H1 (cell line): ENCODE results near the gene TAF3. TPM values are rescaled to one million over a fixed set of nuclear protein-coding genes. Genes with fewer than 3 reads are reported as not detected.

Experiments
- CTCF ChIA-PET: fragments of 300-600 bp; sonication (Branson Sonifier 250); formaldehyde crosslinking; loops from one replicate; lab custom pipeline; 2021; ENCODE audit not compliant: partially characterized antibody; lab: Charles Lee
- POLR2A ChIA-PET: fragments of 300-600 bp; sonication (Branson Sonifier 250); formaldehyde crosslinking; loops from one replicate; lab custom pipeline; 2021; ENCODE audit warnings: inconsistent platforms; ENCODE audit not compliant: partially characterized antibody; lab: Charles Lee
- DNase-seq, 2 experiments: peaks; one replicate each; pipeline versions ENCODE4 v3.0.0 to v3.0.0-alpha.2; 2010 to 2022; ENCODE audit warnings: low spot score in 2 of 2, low read depth in 1 of 2, mixed read lengths in 1 of 2
- FAIRE-seq: peaks from 2 replicates; lab custom pipeline; 2011; peaks lifted over from hg19 to GRCh38; lab: Jason Lieb, UNC
- H2AFZ ChIP-seq: 2 replicates; pipeline ENCODE4 v1.8.1; 2012; ENCODE audit warnings: low read length, inconsistent platforms
- H2AK5ac ChIP-seq: 2 replicates; pipeline ENCODE4 v1.6.1; 2013; ENCODE audit warnings: low read depth, low read length
- H2BK120ac ChIP-seq: replicated peaks from 2 replicates; pipeline ENCODE3; 2013; ENCODE audit warnings: low read depth, low read length, inconsistent platforms
- H2BK12ac ChIP-seq: 2 replicates; pipeline ENCODE4 v1.6.1; 2013; ENCODE audit warnings: low read depth, low read length
- H2BK15ac ChIP-seq: 2 replicates; pipeline ENCODE4 v1.6.1; 2013; ENCODE audit warnings: low read length
- H2BK20ac ChIP-seq: 2 replicates; pipeline ENCODE4 v1.6.1; 2013; ENCODE audit warnings: low read length
- H2BK5ac ChIP-seq: 2 replicates; pipeline ENCODE4 v1.6.1; 2013; ENCODE audit warnings: low read depth, low read length
- H3K14ac ChIP-seq: 2 replicates; pipeline ENCODE4 v1.6.1; 2013; ENCODE audit warnings: inconsistent platforms; ENCODE audit not compliant: insufficient read length
- H3K18ac ChIP-seq: 2 replicates; pipeline ENCODE4 v1.6.1; 2013; ENCODE audit warnings: low read length; ENCODE audit errors: extremely low read depth
- H3K23ac ChIP-seq: 2 replicates; pipeline ENCODE4 v1.6.1; 2013; ENCODE audit warnings: inconsistent platforms; ENCODE audit not compliant: insufficient read length
- H3K23me2 ChIP-seq: 2 replicates; pipeline ENCODE4 v1.6.1; 2013; ENCODE audit warnings: low read depth, low read length
- H3K27ac ChIP-seq: 2 replicates; pipeline ENCODE4 v1.6.1; 2011; ENCODE audit warnings: low read depth, low read length, inconsistent platforms
- H3K27me3 ChIP-seq, 4 experiments: replicated peaks in 1 of 4; 1 replicate in 1 of 4; 2 replicates in 3 of 4; pipeline versions ENCODE4 v1.6.1 to v1.8.1; 2011 to 2013; ENCODE audit warnings: low read length in 3 of 4, mild to moderate bottlenecking in 3 of 4, inconsistent platforms in 2 of 4, mixed read lengths in 2 of 4, moderate library complexity in 1 of 4; ENCODE audit not compliant: control insufficient read depth in 3 of 4, insufficient read depth in 3 of 4; ENCODE audit errors: extremely low read depth in 1 of 4
- H3K36me3 ChIP-seq, 4 experiments: 2 replicates each; pipeline versions ENCODE4 v1.6.1 to v1.8.1; 2011 to 2013; ENCODE audit warnings: mild to moderate bottlenecking in 4 of 4, low read length in 3 of 4, moderate library complexity in 2 of 4, control low read depth in 1 of 4, inconsistent platforms in 1 of 4; ENCODE audit not compliant: insufficient read depth in 4 of 4, control insufficient read depth in 2 of 4
- H3K4ac ChIP-seq: replicated peaks from 2 replicates; pipeline ENCODE3; 2013; ENCODE audit warnings: low read length, low read depth, mixed read lengths, inconsistent platforms; ENCODE audit not compliant: insufficient read length
- H3K4me1 ChIP-seq, 4 experiments: replicated peaks in 1 of 4; 1 replicate in 1 of 4; 2 replicates in 3 of 4; pipeline versions ENCODE4 v1.6.1 to v1.8.1; 2011 to 2013; ENCODE audit warnings: low read length in 3 of 4, inconsistent platforms in 2 of 4, mixed read lengths in 1 of 4; ENCODE audit not compliant: insufficient read depth in 4 of 4, control insufficient read depth in 3 of 4
- H3K4me2 ChIP-seq, 2 experiments: 2 replicates each; pipeline versions ENCODE4 v1.6.1 to v1.8.1; 2011 to 2013; ENCODE audit warnings: low read depth in 2 of 2, low read length in 2 of 2, control low read depth in 1 of 2, inconsistent platforms in 1 of 2, mild to moderate bottlenecking in 1 of 2; ENCODE audit not compliant: insufficient read depth in 1 of 2
- H3K4me3 ChIP-seq, 4 experiments: fragments of 200-600, 300-600 bp in 1 of 4; sonication (generic), shearing (Covaris generic), sonication (Bioruptor Twin) in 1 of 4; 2 replicates each; pipeline versions ENCODE4 v1.5.1 to v1.8.1; 2011 to 2016; ENCODE audit warnings: low read length in 4 of 4, low read depth in 3 of 4, control low read depth in 2 of 4, inconsistent platforms in 2 of 4, mild to moderate bottlenecking in 2 of 4, mixed read lengths in 1 of 4, moderate library complexity in 1 of 4; ENCODE audit not compliant: insufficient read depth in 2 of 4; ENCODE audit errors: extremely low read depth in 1 of 4
- H3K56ac ChIP-seq: replicated peaks from 2 replicates; pipeline ENCODE3; 2013; ENCODE audit warnings: low read depth, mild to moderate bottlenecking, mixed read lengths, low read length, inconsistent platforms; ENCODE audit not compliant: insufficient read length
- H3K79me1 ChIP-seq: 2 replicates; pipeline ENCODE4 v1.6.1; 2013; ENCODE audit warnings: low read depth, low read length, control low read depth
- H3K79me2 ChIP-seq, 2 experiments: 2 replicates each; pipeline versions ENCODE4 v1.6.1 to v1.8.1; 2012 to 2013; ENCODE audit warnings: low read length in 2 of 2, mild to moderate bottlenecking in 2 of 2, inconsistent platforms in 1 of 2; ENCODE audit not compliant: insufficient read depth in 2 of 2, control insufficient read depth in 1 of 2
- H3K9ac ChIP-seq, 4 experiments: replicated peaks in 1 of 4; 1 replicate in 1 of 4; 2 replicates in 3 of 4; pipeline versions ENCODE4 v1.6.1 to v1.8.1; 2011 to 2013; ENCODE audit warnings: low read depth in 3 of 4, low read length in 3 of 4, control low read depth in 2 of 4, mild to moderate bottlenecking in 2 of 4, moderate library complexity in 2 of 4, inconsistent platforms in 1 of 4; ENCODE audit errors: extremely low read depth in 1 of 4
- H3K9me3 ChIP-seq, 2 experiments: 2 replicates each; pipeline versions ENCODE4 v1.6.1 to v1.8.1; 2012 to 2013; ENCODE audit warnings: mild to moderate bottlenecking in 2 of 2, moderate library complexity in 2 of 2, control low read depth in 1 of 2, inconsistent platforms in 1 of 2, low read depth in 1 of 2, low read length in 1 of 2, mixed read lengths in 1 of 2; ENCODE audit not compliant: insufficient read depth in 2 of 2
- H4K20me1 ChIP-seq, 2 experiments: replicated peaks in 1 of 2; 2 replicates each; pipeline versions ENCODE3 to v1.8.1; 2011 to 2013; ENCODE audit warnings: inconsistent platforms in 2 of 2, low read length in 2 of 2, mild to moderate bottlenecking in 1 of 2; ENCODE audit not compliant: insufficient read depth in 2 of 2, control insufficient read depth in 1 of 2
- H4K5ac ChIP-seq: 2 replicates; pipeline ENCODE4 v1.6.1; 2013; ENCODE audit warnings: low read length, low read depth, mixed read lengths, inconsistent platforms; ENCODE audit not compliant: insufficient read length
- H4K8ac ChIP-seq: 2 replicates; pipeline ENCODE4 v1.8.0; 2013; ENCODE audit warnings: mild to moderate bottlenecking, moderate library complexity, low read length, inconsistent platforms; ENCODE audit not compliant: insufficient read depth; ENCODE audit errors: extremely low read depth
- H4K91ac ChIP-seq: replicated peaks from 2 replicates; pipeline ENCODE3; 2013; ENCODE audit warnings: low read length, mixed read lengths, inconsistent platforms; ENCODE audit not compliant: insufficient read length
- BCL11A ChIP-seq, 2 experiments: IDR thresholded peaks; one replicate each; pipeline ENCODE4 v1.6.1; 2011; ENCODE audit warnings: low read depth in 2 of 2, low read length in 2 of 2, mild to moderate bottlenecking in 2 of 2
- CEBPB ChIP-seq: IDR thresholded peaks from 2 replicates; pipeline ENCODE4 v1.6.1; 2012; ENCODE audit warnings: low read depth, low read length
- CTBP2 ChIP-seq: IDR thresholded peaks from 2 replicates; pipeline ENCODE4 v1.7.0; 2011; ENCODE audit warnings: borderline replicate concordance, mild to moderate bottlenecking, moderate library complexity, mixed read lengths, low read length; ENCODE audit not compliant: insufficient read depth, insufficient read length
- EGR1 ChIP-seq: IDR thresholded peaks from 2 replicates; pipeline ENCODE4 v1.6.1; 2011; ENCODE audit warnings: low read depth, low read length, borderline replicate concordance
- EP300 ChIP-seq, 2 experiments: IDR thresholded peaks; 1 replicate in 1 of 2; 2 replicates in 1 of 2; pipeline ENCODE4 v1.6.1; 2011 to 2012; ENCODE audit warnings: low read depth in 2 of 2, low read length in 2 of 2, mild to moderate bottlenecking in 2 of 2, borderline replicate concordance in 1 of 2, inconsistent platforms in 1 of 2, moderate library complexity in 1 of 2
- KDM4A ChIP-seq: IDR thresholded peaks from one replicate; pipeline ENCODE4 v1.7.1; 2012; ENCODE audit warnings: low read depth, mild to moderate bottlenecking, moderate library complexity, low read length, inconsistent platforms; ENCODE audit not compliant: severe bottlenecking
- KDM5A ChIP-seq: fragments of 200-600 bp; IDR thresholded peaks from 2 replicates; pipeline ENCODE4 v1.7.1; 2012; ENCODE audit warnings: mild to moderate bottlenecking, low read length, inconsistent platforms, mixed read lengths
- RBBP5 ChIP-seq: IDR thresholded peaks from 2 replicates; pipeline ENCODE4 v1.7.1; 2012; ENCODE audit warnings: low read depth, mild to moderate bottlenecking, inconsistent platforms, low read length, moderate library complexity, borderline replicate concordance
- RFX5 ChIP-seq: IDR thresholded peaks from 2 replicates; pipeline ENCODE4 v1.6.1; 2011; ENCODE audit warnings: low read depth, low read length, improper control_type of control experiment, borderline replicate concordance
- RNF2 ChIP-seq: fragments of 200-900, 300-1000 bp; sonication (generic); IDR thresholded peaks from 2 replicates; pipeline ENCODE4 v1.7.1; 2016; ENCODE audit warnings: borderline replicate concordance, low read depth, mild to moderate bottlenecking, antibody characterized with exemption, low read length; ENCODE audit not compliant: poor library complexity, severe bottlenecking; ENCODE audit errors: missing control alignments
- WGBS, 2 experiments: shearing (Covaris generic) in 1 of 2; methylation state at CpG; one replicate each; pipeline versions ENCODE4 v1.1.6 to v1.1.7; 2013 to 2015; ENCODE audit warnings: low lambda C conversion rate in 2 of 2, mixed read lengths in 2 of 2, inconsistent platforms in 1 of 2, low coverage in 1 of 2, missing lambda C conversion rate in 1 of 2; ENCODE audit not compliant: insufficient replicate concordance in 2 of 2, insufficient coverage in 1 of 2, insufficient read length in 1 of 2; ENCODE audit errors: extremely low coverage in 1 of 2, missing lambda C conversion rate in 1 of 2; 5-methylcytosine and 5-hydroxymethylcytosine counted together
- polyA plus RNA-seq, 7 experiments: library from polyadenylated mRNA; depleted of rRNA in 3 of 7; stranded (reverse) in 5 of 7; unstranded in 2 of 7; fragments of >200 nt in 5 of 7; fragments of 200-250 nt in 2 of 7; gene quantifications; 1 replicate in 5 of 7; 2 replicates in 1 of 7; 4 replicates in 1 of 7; pipeline versions ENCODE4 v1.2.1 to v1.2.3, GENCODE V29; 2011 to 2013; ENCODE audit warnings: missing spikeins in 2 of 7, mixed read lengths in 2 of 7
- total RNA-seq: library from RNA; stranded (reverse); fragmentation: NEBNext Ultra II Directional; extraction: Animal tissue kit (Norgen Biotek cat#: 25700); gene quantifications from 2 replicates; pipeline ENCODE4 v1.2.1, GENCODE V29; 2021
- TF ChIP-seq, protein P1 (sequence below): IDR thresholded peaks from 2 replicates; pipeline ENCODE4 v1.6.1; 2012; ENCODE audit warnings: inconsistent platforms

The TAF3 gene
- total and polyA plus RNA-seq, 2 of the 8 experiments (the other 6 are each of a cell fraction or from before 2014, with no cell fraction given): 1.5 to 11.2 TPM

DNA sequence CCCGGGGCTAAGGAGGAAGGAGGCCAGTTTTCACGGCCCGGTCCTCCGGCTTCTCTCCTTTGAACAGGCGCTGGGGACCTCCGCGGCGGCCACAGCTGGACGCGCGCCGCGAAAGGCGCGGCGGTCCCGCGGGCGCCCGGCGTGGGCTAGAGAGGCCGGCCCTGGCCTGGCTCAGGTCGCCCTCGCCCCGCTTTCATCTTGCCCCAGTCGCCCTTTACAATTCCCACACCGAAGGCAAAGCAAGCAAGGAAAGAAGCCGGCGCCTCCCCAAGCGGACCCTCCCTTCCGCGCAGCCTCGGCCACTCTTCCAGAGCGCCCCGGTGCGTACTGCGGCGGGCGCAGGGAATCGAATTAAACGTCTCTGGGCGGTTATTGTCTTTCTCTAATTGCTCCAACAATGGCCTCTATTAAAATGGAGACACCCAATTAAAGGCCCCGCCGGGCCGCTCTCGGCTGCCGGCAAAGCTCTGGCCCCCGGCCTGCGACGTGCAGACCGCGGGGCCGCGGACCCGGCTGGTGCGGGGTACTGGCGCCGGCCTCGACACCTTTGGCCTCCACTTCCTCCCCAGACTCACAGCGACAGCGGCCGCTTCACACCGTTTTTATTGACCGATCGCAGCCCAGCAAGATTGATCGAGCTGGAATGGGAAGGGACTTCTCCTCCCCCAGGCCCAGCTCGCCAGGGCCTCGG lies 231.7 kb downstream of the TAF3 start:
- Histone ChIP-seq H3K56ac (no peak overlapping the region), H3K4me1 (peaks cover 14 to 58% (median 29%) of the 10 kb centered on the region in 4 experiments), H2BK20ac (no peak overlapping the region), H3K14ac (no peak overlapping the region), H2BK12ac (no peak overlapping the region), H3K4ac (no peak overlapping the region), H4K91ac (no peak overlapping the region), H3K4me2 (peak overlapping the region; percentile 79 to 84), H3K79me2 (no peaks in the 10 kb centered on the region), H3K4me3 (peak overlapping the region; percentile 21 to 55 (median 36); a peak in 7 of 8 replicates), H4K8ac (peak overlapping the region; percentile 45), H3K23ac (no peak overlapping the region), H3K23me2 (peaks cover 14% of the 10 kb centered on the region), H2AFZ (no peak overlapping the region), H2BK15ac (0 out of 2 replicates have a peak overlapping the region, but pooled peaks have one; percentile 16), H3K27ac (no peak overlapping the region), H3K9ac (no peak overlapping the region), H2BK120ac (no peak overlapping the region), H3K79me1 (no peaks in the 10 kb centered on the region), H3K27me3 (peaks cover 69 to 98% (median 95%) of the 10 kb centered on the region in 4 experiments), H2AK5ac (no peak overlapping the region), H4K20me1 (peaks cover 21 to 24% of the 10 kb centered on the region in 2 experiments), H2BK5ac (no peak overlapping the region), H4K5ac (no peak overlapping the region), H3K36me3 (no peaks in the 10 kb centered on the region; a peak in 1 of 8 replicates), H3K9me3 (no peaks in the 10 kb centered on the region), H3K18ac (peak overlapping the region; percentile 48)
- 2% methylated on average over 50 of the region's 68 CpGs; no CpG with 5 or more reads in 1 of the 2 experiments for WGBS, 2 experiments
- CTCF ChIA-PET: interaction anchor here (0.7 to 2.0 kb wide), 4 partner anchors 8 to 176 kb away, joined by 3 to 7 read pairs (median 4); no protein-coding TSS in a partner anchor
- DNase-seq (peak in 1 of 2 experiments; percentile 82), FAIRE-seq (no peak)
- POLR2A ChIA-PET: interaction anchor here (1.2 to 1.8 kb wide), 3 partner anchors 13 to 16 kb away, joined by 4 to 10 read pairs (median 10); no protein-coding TSS in a partner anchor
- TF ChIP-seq EP300 (IDR thresholded peaks at IDR 0.05; ENCODE audit: borderline replicate concordance in 1 of 2, low read depth in 2 of 2, low read length in 2 of 2): no peak
- TF ChIP-seq CEBPB: no peak
- TF ChIP-seq KDM5A: no peak
- TF ChIP-seq RNF2: peak; percentile 65
- TF ChIP-seq, protein P1, sequence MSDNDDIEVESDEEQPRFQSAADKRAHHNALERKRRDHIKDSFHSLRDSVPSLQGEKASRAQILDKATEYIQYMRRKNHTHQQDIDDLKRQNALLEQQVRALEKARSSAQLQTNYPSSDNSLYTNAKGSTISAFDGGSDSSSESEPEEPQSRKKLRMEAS: no peak
- TF ChIP-seq RBBP5: 0 out of 2 replicates have a peak, but pooled peaks have one; percentile 1
- TF ChIP-seq BCL11A (IDR thresholded peaks at IDR 0.05; ENCODE audit: low read depth in 2 of 2, low read length in 2 of 2): no peak
- peak; percentile 63 for TF ChIP-seq KDM4A
- no peak for TF ChIP-seq EGR1
- TF ChIP-seq CTBP2: peak; percentile 23
- TF ChIP-seq RFX5: no peak
